ENCODE data around the gene MIDN. TPM values are rescaled to one million over a fixed set of nuclear protein-coding genes. Genes with fewer than 3 reads are reported as not detected.
"Not testable (repeated sequence)": the region's sequence is repeated elsewhere in the genome, so short reads cannot be mapped to it uniquely, and the experiment has no call there.

The MIDN gene
- total RNA-seq, 1 donor from 2014 or later = 121 TPM

- no peak for DNase-seq (ENCODE audit: low spot score)
These were observed 2.7 kb upstream of the MIDN start for GRCh38 chr19:1245494-1246264.

- DNase-seq (ENCODE audit: low spot score) = not testable (repeated sequence)
These were observed 1.9 kb upstream of the MIDN start for GRCh38 chr19:1246265-1247087.

GRCh38 chr19:1247748-1248138 lies 640 bp upstream of the MIDN start:
- DNase-seq (ENCODE audit: low spot score) = no peak

GRCh38 chr19:1248786-1249297 lies 459 bp downstream of the MIDN start:
- peak; percentile 87 for DNase-seq (ENCODE audit: low spot score)

- peak; percentile 94 for DNase-seq (ENCODE audit: low spot score)
These were observed 1.1 kb downstream of the MIDN start for GRCh38 chr19:1249298-1249989.

- DNase-seq (ENCODE audit: low spot score) = no peak
These were observed 1.6 kb downstream of the MIDN start for GRCh38 chr19:1249990-1250436.

- peak; percentile 81 for DNase-seq (ENCODE audit: low spot score)
These were observed 2.3 kb downstream of the MIDN start for GRCh38 chr19:1250437-1251260.

- peak; percentile 81 for DNase-seq (ENCODE audit: low spot score)
These were observed 3.2 kb downstream of the MIDN start for GRCh38 chr19:1251330-1252220.

GRCh38 chr19:1252221-1252820 lies 3.9 kb downstream of the MIDN start:
- peak; percentile 95 for DNase-seq (ENCODE audit: low spot score)

- peak; percentile 95 for DNase-seq (ENCODE audit: low spot score)
These were observed 4.6 kb downstream of the MIDN start for GRCh38 chr19:1252821-1253513.

- no peak for DNase-seq (ENCODE audit: low spot score)
These were observed 5.2 kb downstream of the MIDN start for GRCh38 chr19:1253514-1254080.

GRCh38 chr19:1254081-1254527 lies 5.7 kb downstream of the MIDN start:
- DNase-seq (ENCODE audit: low spot score) = no peak

GRCh38 chr19:1254530-1255185 lies 6.3 kb downstream of the MIDN start:
- DNase-seq (ENCODE audit: low spot score) = no peak

GRCh38 chr19:1255186-1256161 lies 7.1 kb downstream of the MIDN start:
- DNase-seq (ENCODE audit: low spot score) = no peak

GRCh38 chr19:1256646-1257474 lies 8.5 kb downstream of the MIDN start:
- no peak for DNase-seq (ENCODE audit: low spot score)

All from ureter (tissue), 1 donor.